GM12878 (cell line): ENCODE data around the gene HMGXB4. TPM values are rescaled to one million over a fixed set of nuclear protein-coding genes. Genes with fewer than 3 reads are reported as not detected.

Source experiments
- ATAC-seq: fragments of 200-7000 bp; cut with Tn5 transposase; 3 replicates; pipeline ENCODE4 v1.9.1; 2020; ENCODE audit warnings: mild to moderate bottlenecking, moderate library complexity
- BruUV-seq: library from RNA; stranded (reverse); fragments of 400-500 nt; replicated peaks from 2 replicates; lab custom pipeline; 2021; lab: Mats Ljungman, UMichigan
- CTCF ChIA-PET: fragments of 300-600 bp; sonication (Branson Sonifier 250); formaldehyde crosslinking; extraction: SDS; loops from one replicate; lab custom pipeline; 2021; ENCODE audit warnings: inconsistent platforms; lab: Yijun Ruan, JAX
- POLR2A ChIA-PET: fragments of 350-600 bp; formaldehyde crosslinking; extraction: SDS; loops from one replicate; lab custom pipeline; 2021; ENCODE audit warnings: inconsistent platforms; lab: Charles Lee
- RAD21 ChIA-PET: fragments of 300-600 bp; sonication (Branson Sonifier 250); formaldehyde crosslinking; loops from one replicate; lab custom pipeline; 2023; ENCODE audit warnings: antibody characterized with exemption; ENCODE audit not compliant: unreplicated experiment; lab: Charles Lee
- SMC1A ChIA-PET: fragments of 300-600 bp; sonication (Branson Sonifier 250); formaldehyde crosslinking; loops from one replicate; lab custom pipeline; 2023; ENCODE audit not compliant: unreplicated experiment, uncharacterized antibody; lab: Charles Lee
- DNase-seq: peaks from one replicate; pipeline ENCODE4 v3.0.0-alpha.2; 2011; ENCODE audit warnings: low read depth, low spot score
- FAIRE-seq: peaks from 3 replicates; lab custom pipeline; 2011; peaks lifted over from hg19 to GRCh38; lab: Jason Lieb, UNC
- H2AFZ ChIP-seq: 2 replicates; pipeline ENCODE4 v1.6.0; 2011; ENCODE audit warnings: low read depth, low read length, control low read depth; ENCODE audit not compliant: control insufficient read depth
- H3K27ac ChIP-seq: 2 replicates; pipeline ENCODE4 v1.5.1; 2011; ENCODE audit warnings: control low read depth; ENCODE audit not compliant: control insufficient read depth, insufficient read depth
- H3K27me3 ChIP-seq, 2 experiments: replicated peaks in 1 of 2; 2 replicates each; pipeline versions ENCODE4 v1.6.0 to v1.6.1; 2011; ENCODE audit warnings: low read length in 1 of 2; ENCODE audit not compliant: control insufficient read depth in 2 of 2, insufficient read depth in 2 of 2
- H3K36me3 ChIP-seq, 2 experiments: 2 replicates each; pipeline ENCODE4 v1.5.1; 2011; ENCODE audit warnings: low read length in 1 of 2; ENCODE audit not compliant: control insufficient read depth in 2 of 2, insufficient read depth in 2 of 2
- H3K4me1 ChIP-seq: 2 replicates; pipeline ENCODE4 v1.6.1; 2011; ENCODE audit warnings: mild to moderate bottlenecking, low read length, moderate library complexity, mixed read lengths; ENCODE audit not compliant: control insufficient read depth, insufficient read depth
- H3K4me2 ChIP-seq: 2 replicates; pipeline ENCODE4 v1.6.0; 2011; ENCODE audit warnings: control low read depth; ENCODE audit not compliant: control insufficient read depth, insufficient read depth
- H3K4me3 ChIP-seq: fragments of 200-600 bp; sonication (generic); 2 replicates; pipeline ENCODE4 v1.5.1; 2016
- H3K79me2 ChIP-seq: 2 replicates; pipeline ENCODE4 v1.6.0; 2011; ENCODE audit warnings: low read length; ENCODE audit not compliant: control insufficient read depth, insufficient read depth
- H3K9ac ChIP-seq: 2 replicates; pipeline ENCODE4 v1.8.0; 2011; ENCODE audit warnings: low read length, control low read depth, mixed read lengths; ENCODE audit not compliant: control insufficient read depth, insufficient read depth
- H3K9me3 ChIP-seq: replicated peaks from 3 replicates; pipeline ENCODE4 v1.5.1; 2011; ENCODE audit warnings: mild to moderate bottlenecking, low read length; ENCODE audit not compliant: control insufficient read depth, insufficient read depth
- H4K20me1 ChIP-seq: 2 replicates; pipeline ENCODE4 v1.6.0; 2011; ENCODE audit not compliant: control insufficient read depth, insufficient read depth
- EGR1 ChIP-seq, 2 experiments: IDR thresholded peaks; 1 replicate in 1 of 2; 2 replicates in 1 of 2; pipeline ENCODE4 v1.6.1; 2011 to 2012; ENCODE audit warnings: low read depth in 2 of 2, low read length in 2 of 2, borderline replicate concordance in 1 of 2, mild to moderate bottlenecking in 1 of 2, moderate library complexity in 1 of 2
- GATAD2B ChIP-seq: fragments of 450-650 bp; conservative IDR thresholded peaks from 2 replicates; pipeline ENCODE4 v1.6.1; 2017; ENCODE audit warnings: low read depth, mild to moderate bottlenecking, moderate library complexity
- IRF5 ChIP-seq: fragments of 450-650 bp; IDR thresholded peaks from 2 replicates; pipeline ENCODE4 v1.6.1; 2017; ENCODE audit warnings: borderline replicate concordance
- NBN ChIP-seq: fragments of 450-650 bp; IDR thresholded peaks from 2 replicates; pipeline ENCODE4 v1.6.1; 2016
- SREBF2 ChIP-seq: IDR thresholded peaks from 2 replicates; pipeline ENCODE4 v1.6.1; 2012; ENCODE audit warnings: mild to moderate bottlenecking, low read length
- WGBS: methylation state at CpG from one replicate; pipeline ENCODE4 v1.1.6; 2016; ENCODE audit warnings: low lambda C conversion rate; ENCODE audit not compliant: insufficient replicate concordance, insufficient coverage; ENCODE audit errors: missing lambda C conversion rate; 5-methylcytosine and 5-hydroxymethylcytosine counted together
- in situ Hi-C: fragments of 300-500 bp; cut with MboI; formaldehyde crosslinking; loops from 9 replicates; pipeline ENCODE4 v1.14.3; 2018; ENCODE audit warnings: mixed read lengths
- intact Hi-C: fragments of 100-400 bp; cut with micrococcal nuclease; formaldehyde crosslinking; loops from one replicate; pipeline ENCODE4 v1.14.2; 2022; ENCODE audit not compliant: unreplicated experiment
- polyA plus RNA-seq, 11 experiments: library from polyadenylated mRNA; depleted of rRNA in 4 of 11; unstranded in 6 of 11; stranded (reverse) in 5 of 11; fragments of >200 nt; fragmentation: Nextera tagmentation in 4 of 11; fragmentation: Illumina TruSeq in 1 of 11; extraction: Ambion mirVana in 4 of 11; extraction: Trizol in 1 of 11; gene quantifications; 1 replicate in 1 of 11; 2 replicates in 10 of 11; pipeline versions ENCODE4 v1.2.1 to v1.2.3, GENCODE V29; 2011 to 2016; ENCODE audit warnings: inconsistent platforms in 2 of 11, missing spikeins in 2 of 11, low read depth in 1 of 11
- total RNA-seq, 4 experiments: library from RNA; depleted of rRNA in 3 of 4; stranded (reverse); fragments of >200 nt in 3 of 4; fragmentation: Illumina TruSeq in 1 of 4; extraction: Trizol in 1 of 4; gene quantifications; 2 replicates each; pipeline versions ENCODE4 v1.2.1 to v1.2.3, GENCODE V29; 2013 to 2021

The HMGXB4 gene
- total and polyA plus RNA-seq, 10 of the 15 experiments (the other 5 are each of a cell fraction or from before 2014, with no cell fraction given) = 15.5 to 44.5 (median 24.9) TPM

- FAIRE-seq = peak; percentile 81
- no peaks in the 10 kb centered on the region for H3K27me3 ChIP-seq
- SMC1A ChIA-PET = interaction anchor here (0.7 to 1.7 kb wide), 3 partner anchors 43 to 70 kb away, joined by 3 to 10 read pairs (median 3); partner anchors contain the start of gene TOM1
- no peak for DNase-seq
- 5% methylated on average over 3 of the region's 3 CpGs for WGBS
- RAD21 ChIA-PET = interaction anchor here (0.5 to 1.7 kb wide), 4 partner anchors 10 to 121 kb away, joined by 4 to 5 read pairs (median 4); no protein-coding TSS in a partner anchor
- TF ChIP-seq SREBF2 (no peak), EGR1 (IDR thresholded peaks at IDR 0.05; ENCODE audit: borderline replicate concordance in 1 of 2, low read depth in 2 of 2, low read length in 2 of 2) (no peak), IRF5 (no peak), NBN (no peak), GATAD2B (no peak)
- TF ChIP-seq, all 136 proteins: peak for 0
- ChIA-PET CTCF (interaction anchor here (0.6 to 1.4 kb wide), 2 partner anchors 49 to 119 kb away, joined by 3 read pairs; no protein-coding TSS in a partner anchor), POLR2A (interaction anchor here (0.9 to 1.6 kb wide), 2 partner anchors 50 to 152 kb away, joined by 3 to 7 read pairs; no protein-coding TSS in a partner anchor)
- peak; percentile 26 for ATAC-seq
- Histone ChIP-seq H4K20me1 (no peaks in the 10 kb centered on the region), H3K9ac (peak overlapping the region; percentile 85), H3K4me2 (peak overlapping the region; percentile 96), H3K4me1 (0 out of 2 replicates have a peak, but pooled peaks cover 5% of the 10 kb centered on the region), H3K36me3 (0 out of 4 replicates have a peak, but pooled peaks cover 0 to under 1% of the 10 kb centered on the region in 2 experiments), H3K4me3 (peak overlapping the region; percentile 73), H3K27ac (peak overlapping the region; percentile 74), H2AFZ (peak overlapping the region; percentile 100), H3K9me3 (no peaks in the 10 kb centered on the region), H3K79me2 (peaks cover 28% of the 10 kb centered on the region)
- in situ Hi-C loops = no loop called here
- intact Hi-C loops = loop anchor here (5.0 kb wide), 1 partner anchor 50 kb away; no protein-coding TSS in a partner anchor
- BruUV-seq = no TSS peak
Observed at GRCh38 chr22:35257002-35257320, 332 bp upstream of the HMGXB4 start.
